K562 (cell line): Measurements from ENCODE around the gene SNX9. TPM values are rescaled to one million over a fixed set of nuclear protein-coding genes. Genes with fewer than 3 reads are reported as not detected.
A peak's percentile ranks its signal among the peaks of the same experiment; 100 is the strongest.

Experiments used
- ATAC-seq: fragments of 200-7000 bp; cut with Tn5 transposase; 3 replicates; pipeline ENCODE4 v1.9.1; 2020; ENCODE audit warnings: moderate library complexity
- BruUV-seq: library from RNA; stranded (reverse); fragments of 400-500 nt; replicated peaks from 2 replicates; lab custom pipeline; 2021; lab: Mats Ljungman, UMichigan
- CTCF ChIA-PET: fragments of 300-600 bp; formaldehyde crosslinking; extraction: SDS; loops from one replicate; lab custom pipeline; 2021; ENCODE audit warnings: low intra/inter-chr PET ratio; lab: Yijun Ruan, JAX
- POLR2A ChIA-PET: fragments of 300-600, 350-650 bp; sonication (Branson Sonifier 250); formaldehyde crosslinking; extraction: SDS; loops from one replicate; lab custom pipeline; 2021; ENCODE audit warnings: antibody characterized with exemption, inconsistent platforms; lab: Yijun Ruan, JAX
- DNase-seq, 4 experiments: peaks; one replicate each; pipeline versions ENCODE4 v3.0.0 to v3.0.0-alpha.2; 2011 to 2018; ENCODE audit warnings: low spot score in 3 of 4, mixed read lengths in 3 of 4; ENCODE audit errors: extremely low read depth in 1 of 4
- FAIRE-seq: peaks from 2 replicates; lab custom pipeline; 2011; peaks lifted over from hg19 to GRCh38; lab: Jason Lieb, UNC
- H2AFZ ChIP-seq: 2 replicates; pipeline ENCODE4 v1.6.0; 2011; ENCODE audit warnings: low read depth, low read length, control low read depth, inconsistent platforms
- H3K27ac ChIP-seq: fragments of 200-600 bp; 3 replicates; pipeline ENCODE4 v1.8.0; 2011; ENCODE audit warnings: low read depth, mild to moderate bottlenecking, control low read depth, inconsistent platforms, low read length, moderate library complexity, mixed read lengths; ENCODE audit errors: extremely low read depth
- H3K27me3 ChIP-seq, 2 experiments: fragments of 300-600 bp in 1 of 2; 2 replicates in 1 of 2; 3 replicates in 1 of 2; pipeline versions ENCODE4 v1.6.0 to v1.8.0; 2011; ENCODE audit warnings: inconsistent platforms in 2 of 2, low read length in 2 of 2, mild to moderate bottlenecking in 1 of 2, mixed read lengths in 1 of 2, moderate library complexity in 1 of 2; ENCODE audit not compliant: control insufficient read depth in 2 of 2, insufficient read depth in 2 of 2
- H3K36me3 ChIP-seq: fragments of 300-600 bp; 3 replicates; pipeline ENCODE4 v1.8.0; 2011; ENCODE audit warnings: mild to moderate bottlenecking, low read length, inconsistent platforms; ENCODE audit not compliant: control insufficient read depth, insufficient read depth
- H3K4me1 ChIP-seq, 2 experiments: fragments of 200-600 bp in 1 of 2; replicated peaks in 1 of 2; 2 replicates in 1 of 2; 3 replicates in 1 of 2; pipeline versions ENCODE4 v1.5.1 to v1.8.0; 2011; ENCODE audit warnings: inconsistent platforms in 2 of 2, low read length in 2 of 2, mild to moderate bottlenecking in 1 of 2, mixed read lengths in 1 of 2, moderate library complexity in 1 of 2; ENCODE audit not compliant: control insufficient read depth in 2 of 2, insufficient read depth in 2 of 2
- H3K4me2 ChIP-seq: 2 replicates; pipeline ENCODE4 v1.6.1; 2011; ENCODE audit warnings: low read length, control low read depth, inconsistent platforms, mixed read lengths; ENCODE audit not compliant: insufficient read depth
- H3K4me3 ChIP-seq: fragments of 200-600 bp; sonication (generic), shearing (Covaris generic); 2 replicates; pipeline ENCODE4 v1.5.1; 2016; ENCODE audit warnings: control low read depth, inconsistent platforms
- H3K79me2 ChIP-seq: fragments of 200-600 bp; 3 replicates; pipeline ENCODE4 v1.8.0; 2011; ENCODE audit warnings: low read length, inconsistent platforms; ENCODE audit not compliant: control insufficient read depth, insufficient read depth
- H3K9ac ChIP-seq, 2 experiments: 2 replicates each; pipeline versions ENCODE4 v1.6.0 to v1.6.1; 2011; ENCODE audit warnings: low read depth in 2 of 2, low read length in 2 of 2, control low read depth in 1 of 2, inconsistent platforms in 1 of 2, mild to moderate bottlenecking in 1 of 2, mixed read lengths in 1 of 2; ENCODE audit not compliant: insufficient read depth in 1 of 2
- H3K9me1 ChIP-seq: one replicate; pipeline ENCODE4 v1.6.0; 2011; ENCODE audit warnings: inconsistent platforms, mild to moderate bottlenecking, low read length, moderate library complexity; ENCODE audit not compliant: control insufficient read depth, insufficient read depth
- H3K9me3 ChIP-seq: replicated peaks from 2 replicates; pipeline ENCODE4 v1.5.1; 2011; ENCODE audit warnings: low read depth, low read length, inconsistent platforms; ENCODE audit not compliant: control insufficient read depth, insufficient read depth
- H4K20me1 ChIP-seq: replicated peaks from 2 replicates; pipeline ENCODE4 v1.6.1; 2011; ENCODE audit warnings: low read length, inconsistent platforms, mixed read lengths; ENCODE audit not compliant: control insufficient read depth, insufficient read depth
- BRF1 ChIP-seq: IDR thresholded peaks from 3 replicates; pipeline ENCODE4 v1.6.1; 2011; ENCODE audit warnings: borderline replicate concordance, mild to moderate bottlenecking; ENCODE audit not compliant: insufficient read length; ENCODE audit errors: extremely low read depth
- CREB1 ChIP-seq, 2 experiments: sonication (generic) in 1 of 2; formaldehyde crosslinking in 1 of 2; IDR thresholded peaks; 2 replicates each; pipeline versions ENCODE4 v1.6.1 to v1.8.0; 2012 to 2022; ENCODE audit warnings: inconsistent platforms in 1 of 2, mild to moderate bottlenecking in 1 of 2, missing genetic modification reagents in 1 of 2, moderate library complexity in 1 of 2
- HDAC2 ChIP-seq: fragments of 450-650 bp; IDR thresholded peaks from 2 replicates; pipeline ENCODE4 v1.6.1; 2016; ENCODE audit warnings: mild to moderate bottlenecking
- HES1 ChIP-seq: fragments of 450-650 bp; IDR thresholded peaks from 2 replicates; pipeline ENCODE4 v1.6.1; 2016; ENCODE audit warnings: low read depth, mild to moderate bottlenecking, moderate library complexity
- HOMEZ ChIP-seq: fragments of 250-450 bp; sonication (Bioruptor Pico); IDR thresholded peaks from 2 replicates; pipeline ENCODE4 v1.4.0; 2020; ENCODE audit warnings: mild to moderate bottlenecking, moderate library complexity
- MECOM ChIP-seq: fragments of 250-450 bp; sonication (Bioruptor Pico); IDR thresholded peaks from 2 replicates; pipeline ENCODE4 v1.8.0; 2022; ENCODE audit warnings: inconsistent platforms
- NR2C1 ChIP-seq, 2 experiments: fragments of 450-650 bp; IDR thresholded peaks; 2 replicates each; pipeline ENCODE4 v1.6.1; 2017; ENCODE audit warnings: mild to moderate bottlenecking in 2 of 2, antibody characterized with exemption in 1 of 2, inconsistent platforms in 1 of 2, missing compliant biosample characterization in 1 of 2, missing genetic modification characterization in 1 of 2
- RBM39 ChIP-seq: fragments of 200-400 bp; formaldehyde crosslinking; optimal IDR thresholded peaks from 2 replicates; pipeline ENCODE3; 2018; ENCODE audit warnings: low read depth, low read length
- U2AF1 ChIP-seq: fragments of 200-400 bp; formaldehyde crosslinking; optimal IDR thresholded peaks from 2 replicates; pipeline ENCODE3; 2017; ENCODE audit warnings: mild to moderate bottlenecking, low read depth, low read length, moderate library complexity
- ZNF311 ChIP-seq: fragments of 250-450 bp; sonication (Bioruptor Pico); IDR thresholded peaks from 2 replicates; pipeline ENCODE4 v1.4.0; 2020; ENCODE audit warnings: mild to moderate bottlenecking, moderate library complexity
- ZNF696 ChIP-seq: fragments of 250-450 bp; sonication (Bioruptor Pico); conservative IDR thresholded peaks from 2 replicates; pipeline ENCODE4 v1.4.0; 2020; ENCODE audit warnings: mild to moderate bottlenecking, moderate library complexity
- ZNF766 ChIP-seq: fragments of 200-800 bp; sonication (Bioruptor generic); conservative IDR thresholded peaks from 2 replicates; pipeline ENCODE4 v1.6.1; 2016; ENCODE audit warnings: missing genetic modification characterization, missing compliant biosample characterization
- WGBS: fragments of 100-300 bp; shearing (Covaris generic); methylation state at CpG from one replicate; pipeline ENCODE4 v1.1.6; 2016; ENCODE audit warnings: low coverage, mixed read lengths; ENCODE audit not compliant: insufficient coverage; ENCODE audit errors: missing lambda C conversion rate; 5-methylcytosine and 5-hydroxymethylcytosine counted together
- in situ Hi-C: fragments of 300-500 bp; cut with MboI; formaldehyde crosslinking; loops from 4 replicates; pipeline ENCODE4 v1.15.0; 2018; ENCODE audit warnings: inconsistent platforms, mixed read lengths
- intact Hi-C: fragments of 100-400 bp; cut with micrococcal nuclease; formaldehyde crosslinking; loops from 2 replicates; pipeline ENCODE4 v1.14.2; 2022
- polyA plus RNA-seq, 8 experiments: library from polyadenylated mRNA; depleted of rRNA in 4 of 8; stranded (reverse) in 5 of 8; unstranded in 3 of 8; fragments of >200 nt; fragmentation: Nextera tagmentation in 2 of 8; fragmentation: Illumina TruSeq in 1 of 8; extraction: Ambion mirVana in 2 of 8; extraction: Trizol in 1 of 8; gene quantifications; 2 replicates each; pipeline versions ENCODE4 v1.2.1 to v1.2.3, GENCODE V29; 2011 to 2014; ENCODE audit warnings: inconsistent platforms in 1 of 8, missing spikeins in 1 of 8
- total RNA-seq, 7 experiments: library from RNA; depleted of rRNA in 6 of 7; stranded (reverse); fragments of >200 nt in 6 of 7; fragmentation: Illumina TruSeq in 2 of 7; extraction: Trizol in 2 of 7; gene quantifications; 2 replicates each; pipeline versions ENCODE4 v1.2.1 to v1.2.3, GENCODE V29; 2011 to 2021; ENCODE audit warnings: low replicate concordance in 1 of 7
- TF ChIP-seq, protein P1 (sequence below), 3 experiments: IDR thresholded peaks in 2 of 3; conservative IDR thresholded peaks in 1 of 3; 2 replicates each; pipeline ENCODE4 v1.5.1; 2011 to 2012; ENCODE audit warnings: low read length in 3 of 3, mild to moderate bottlenecking in 3 of 3, control low read depth in 2 of 3, improper control_type of control experiment in 1 of 3, inconsistent platforms in 1 of 3, low read depth in 1 of 3, mixed read lengths in 1 of 3, moderate library complexity in 1 of 3; ENCODE audit not compliant: insufficient read depth in 2 of 3
- TF ChIP-seq, protein P2 (sequence below): fragments of 450-650 bp; formaldehyde crosslinking; IDR thresholded peaks from 2 replicates; pipeline ENCODE4 v1.4.0; 2020; ENCODE audit warnings: mild to moderate bottlenecking

SNX9 gene
- total and polyA plus RNA-seq, 9 of the 15 experiments (the other 6 are each of a cell fraction or from before 2014, with no cell fraction given): 6.0 to 81.7 (median 57.1) TPM

- ChIA-PET CTCF (no interaction called here), POLR2A (interaction anchor here (1.0 to 14.5 kb wide), 7 partner anchors 7 to 83 kb away, joined by 3 to 149 read pairs (median 4); no protein-coding TSS in a partner anchor)
- Histone ChIP-seq H3K27ac (no peak overlapping the region; the same call in 1 of the 3 replicates), H3K9me3 (peaks cover 2% of the 10 kb centered on the region; the same call in 1 of the 2 replicates), H4K20me1 (peaks cover 7% of the 10 kb centered on the region; the same call in 1 of the 2 replicates), H3K4me2 (no peak overlapping the region), H3K79me2 (peaks cover 99% of the 10 kb centered on the region), H3K36me3 (peaks cover 22% of the 10 kb centered on the region), H3K4me1 (peaks cover 24 to 51% of the 10 kb centered on the region in 2 experiments), H3K9me1 (no peaks in the 10 kb centered on the region), H3K4me3 (no peak overlapping the region), H3K9ac (peak overlapping the region in 1 of 2 experiments; percentile 8; a peak in 1 of 4 replicates), H3K27me3 (no peaks in the 10 kb centered on the region), H2AFZ (no peak overlapping the region)
- FAIRE-seq (no peak), DNase-seq (no peak), ATAC-seq (no peak)
- no TSS peak for BruUV-seq
- intact Hi-C loops (no loop called here), in situ Hi-C loops (no loop called here)
- 51% methylated on average over 5 of the region's 5 CpGs for WGBS
- no peak for TF ChIP-seq HDAC2
- TF ChIP-seq U2AF1: no peak
- TF ChIP-seq HES1: no peak
- no peak for TF ChIP-seq ZNF696
- no peak for TF ChIP-seq MECOM (CRISPR knock-in tag)
- TF ChIP-seq BRF1: no peak
- no peak for TF ChIP-seq ZNF311 (CRISPR knock-in tag)
- TF ChIP-seq, protein P1, sequence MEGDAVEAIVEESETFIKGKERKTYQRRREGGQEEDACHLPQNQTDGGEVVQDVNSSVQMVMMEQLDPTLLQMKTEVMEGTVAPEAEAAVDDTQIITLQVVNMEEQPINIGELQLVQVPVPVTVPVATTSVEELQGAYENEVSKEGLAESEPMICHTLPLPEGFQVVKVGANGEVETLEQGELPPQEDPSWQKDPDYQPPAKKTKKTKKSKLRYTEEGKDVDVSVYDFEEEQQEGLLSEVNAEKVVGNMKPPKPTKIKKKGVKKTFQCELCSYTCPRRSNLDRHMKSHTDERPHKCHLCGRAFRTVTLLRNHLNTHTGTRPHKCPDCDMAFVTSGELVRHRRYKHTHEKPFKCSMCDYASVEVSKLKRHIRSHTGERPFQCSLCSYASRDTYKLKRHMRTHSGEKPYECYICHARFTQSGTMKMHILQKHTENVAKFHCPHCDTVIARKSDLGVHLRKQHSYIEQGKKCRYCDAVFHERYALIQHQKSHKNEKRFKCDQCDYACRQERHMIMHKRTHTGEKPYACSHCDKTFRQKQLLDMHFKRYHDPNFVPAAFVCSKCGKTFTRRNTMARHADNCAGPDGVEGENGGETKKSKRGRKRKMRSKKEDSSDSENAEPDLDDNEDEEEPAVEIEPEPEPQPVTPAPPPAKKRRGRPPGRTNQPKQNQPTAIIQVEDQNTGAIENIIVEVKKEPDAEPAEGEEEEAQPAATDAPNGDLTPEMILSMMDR (IDR thresholded peaks at IDR 0.05 in 2 of 3, conservative IDR thresholded peaks at IDR 0.05 in 1 of 3; ENCODE audit: insufficient read depth in 2 of 3, low read depth in 1 of 3, low read length in 3 of 3): no peak
- no peak for TF ChIP-seq ZNF766
- no peak for TF ChIP-seq NR2C1 (IDR thresholded peaks at IDR 0.05)
- no peak for TF ChIP-seq NR2C1 (tag; IDR thresholded peaks at IDR 0.05)
- TF ChIP-seq, protein P2, sequence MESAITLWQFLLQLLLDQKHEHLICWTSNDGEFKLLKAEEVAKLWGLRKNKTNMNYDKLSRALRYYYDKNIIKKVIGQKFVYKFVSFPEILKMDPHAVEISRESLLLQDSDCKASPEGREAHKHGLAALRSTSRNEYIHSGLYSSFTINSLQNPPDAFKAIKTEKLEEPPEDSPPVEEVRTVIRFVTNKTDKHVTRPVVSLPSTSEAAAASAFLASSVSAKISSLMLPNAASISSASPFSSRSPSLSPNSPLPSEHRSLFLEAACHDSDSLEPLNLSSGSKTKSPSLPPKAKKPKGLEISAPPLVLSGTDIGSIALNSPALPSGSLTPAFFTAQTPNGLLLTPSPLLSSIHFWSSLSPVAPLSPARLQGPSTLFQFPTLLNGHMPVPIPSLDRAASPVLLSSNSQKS: no peak
- TF ChIP-seq CREB1 (IDR thresholded peaks at IDR 0.05): no peak
- TF ChIP-seq CREB1 (CRISPR knock-in tag; IDR thresholded peaks at IDR 0.05): no peak
- TF ChIP-seq HOMEZ: no peak
- no peak for TF ChIP-seq RBM39
Observed at GRCh38 chr6:157838718-157839430, 15.8 kb downstream of the SNX9 start.
